Mammary epithelial cell (primary cell): Measurements from ENCODE around the gene HAUS5.

Experiments
- CTCF ChIP-seq, 2 donors: IDR thresholded peaks in 1 of 2; conservative IDR thresholded peaks in 1 of 2; 2 replicates each; pipeline ENCODE4 v1.5.1; 2011 to 2012; ENCODE audit warnings: inconsistent platforms in 2 of 2, low read length in 2 of 2, mild to moderate bottlenecking in 2 of 2, control low read depth in 1 of 2, low read depth in 1 of 2; ENCODE audit not compliant: insufficient read depth in 1 of 2; ENCODE audit errors: extremely low read depth in 1 of 2
- EZH2 ChIP-seq: IDR thresholded peaks from 2 replicates; pipeline ENCODE4 v1.6.1; 2012; ENCODE audit warnings: low read length, inconsistent platforms, borderline replicate concordance

- TF ChIP-seq CTCF (conservative IDR thresholded peaks at IDR 0.05 in 1 of 2, IDR thresholded peaks at IDR 0.05 in 1 of 2; ENCODE audit: extremely low read depth in 1 of 2, insufficient read depth in 1 of 2, low read depth in 1 of 2, low read length in 2 of 2) (no peak), EZH2 (no peak)
Observed at GRCh38 chr19:35612559-35613321, at the start of gene HAUS5.
